HCT116 (cell line): ENCODE measurements around the gene PCLO. TPM values are rescaled to one million over a fixed set of nuclear protein-coding genes. Genes with fewer than 3 reads are reported as not detected.

ENCODE experiments used
- ATAC-seq: fragments of 200-7000 bp; cut with Tn5 transposase; 2 replicates; pipeline ENCODE4 v1.9.1; 2020; ENCODE audit warnings: mild to moderate bottlenecking, moderate library complexity
- BruUV-seq: library from RNA; stranded (reverse); fragments of 400-500 nt; replicated peaks from 2 replicates; lab custom pipeline; 2021; lab: Mats Ljungman, UMichigan
- CTCF ChIA-PET: fragments of 300-600 bp; sonication (Branson Sonifier 250); formaldehyde crosslinking; loops from one replicate; lab custom pipeline; 2021; ENCODE audit warnings: antibody characterized with exemption; lab: Charles Lee
- POLR2A ChIA-PET: fragments of 300-600, 350-600 bp; sonication (Branson Sonifier 250); formaldehyde crosslinking; loops from one replicate; lab custom pipeline; 2021; ENCODE audit warnings: antibody characterized with exemption; lab: Charles Lee
- RAD21 ChIA-PET, 2 experiments: fragments of 300-600 bp; sonication (Branson Sonifier 250); formaldehyde crosslinking; loops; one replicate each; lab custom pipeline; 2023; ENCODE audit warnings: low total read pairs in 2 of 2; ENCODE audit not compliant: uncharacterized antibody in 2 of 2, unreplicated experiment in 2 of 2, low non-redundant PET in 1 of 2; lab: Charles Lee
- DNase-seq: peaks from one replicate; pipeline ENCODE4 v3.0.0-alpha.2; 2010; ENCODE audit warnings: low read depth, low spot score
- H2AFZ ChIP-seq: fragments of 200-600 bp; shearing (Covaris generic), sonication (generic); 2 replicates; pipeline ENCODE4 v1.6.1; 2017; ENCODE audit warnings: low read depth, mixed run types, mixed read lengths, antibody characterized with exemption, low read length; ENCODE audit not compliant: poor library complexity, severe bottlenecking
- H3K27ac ChIP-seq: 2 replicates; pipeline ENCODE4 v1.5.1; 2012; ENCODE audit warnings: low read depth, low read length
- H3K27me3 ChIP-seq: fragments of 200-600 bp; sonication (generic); 2 replicates; pipeline ENCODE4 v1.6.1; 2016; ENCODE audit warnings: mixed run types, low read length, mixed read lengths; ENCODE audit not compliant: insufficient read depth
- H3K36me3 ChIP-seq, 2 experiments: fragments of 200-500 bp in 1 of 2; fragments of 200-600 bp in 1 of 2; sonication (Bioruptor generic) in 1 of 2; sonication (generic) in 1 of 2; 2 replicates each; pipeline versions ENCODE4 v1.5.1 to v1.6.1; 2014 to 2016; ENCODE audit warnings: low read length in 2 of 2, inconsistent platforms in 1 of 2, mixed read lengths in 1 of 2, mixed run types in 1 of 2; ENCODE audit not compliant: insufficient read depth in 2 of 2, control insufficient read depth in 1 of 2
- H3K4me1 ChIP-seq, 2 experiments: fragments of 200-600 bp in 1 of 2; sonication (generic) in 1 of 2; 2 replicates each; pipeline versions ENCODE4 v1.5.1 to v1.6.1; 2012 to 2017; ENCODE audit warnings: low read length in 2 of 2, inconsistent platforms in 1 of 2, mild to moderate bottlenecking in 1 of 2, mixed read lengths in 1 of 2, mixed run types in 1 of 2, moderate library complexity in 1 of 2; ENCODE audit not compliant: insufficient read depth in 2 of 2, control insufficient read depth in 1 of 2
- H3K4me2 ChIP-seq: fragments of 200-600 bp; sonication (generic); 2 replicates; pipeline ENCODE4 v1.6.1; 2017; ENCODE audit warnings: mixed run types, low read length, mixed read lengths
- H3K4me3 ChIP-seq, 2 experiments: fragments of 200-600 bp in 1 of 2; sonication (generic) in 1 of 2; replicated peaks in 1 of 2; 2 replicates each; pipeline ENCODE4 v1.5.1; 2011 to 2016; ENCODE audit warnings: low read length in 2 of 2, control low read depth in 1 of 2, low read depth in 1 of 2, mild to moderate bottlenecking in 1 of 2, mixed read lengths in 1 of 2, mixed run types in 1 of 2
- H3K79me2 ChIP-seq: fragments of 200-600 bp; sonication (generic); 2 replicates; pipeline ENCODE4 v1.6.1; 2017; ENCODE audit warnings: mild to moderate bottlenecking, mixed run types, low read length, moderate library complexity, mixed read lengths; ENCODE audit not compliant: insufficient read depth
- H3K9ac ChIP-seq: fragments of 200-600 bp; sonication (generic); 2 replicates; pipeline ENCODE4 v1.6.1; 2016; ENCODE audit warnings: low read length, mixed read lengths
- H3K9me2 ChIP-seq: fragments of 200-600 bp; sonication (generic), shearing (Covaris generic); 2 replicates; pipeline ENCODE4 v1.6.1; 2017; ENCODE audit warnings: mixed run types, mild to moderate bottlenecking, moderate library complexity; ENCODE audit not compliant: insufficient read depth
- H3K9me3 ChIP-seq, 2 experiments: fragments of 200-500 bp in 1 of 2; fragments of 200-600 bp in 1 of 2; sonication (Bioruptor generic) in 1 of 2; sonication (generic) in 1 of 2; 2 replicates each; pipeline ENCODE4 v1.6.1; 2014 to 2017; ENCODE audit warnings: low read length in 2 of 2, mixed read lengths in 2 of 2, inconsistent platforms in 1 of 2, low read depth in 1 of 2, mild to moderate bottlenecking in 1 of 2, mixed run types in 1 of 2, moderate library complexity in 1 of 2; ENCODE audit not compliant: control insufficient read depth in 1 of 2, insufficient read depth in 1 of 2
- H4K20me1 ChIP-seq: fragments of 200-600 bp; sonication (generic), shearing (Covaris generic); 2 replicates; pipeline ENCODE4 v1.6.1; 2017; ENCODE audit warnings: mixed run types, mild to moderate bottlenecking, moderate library complexity; ENCODE audit not compliant: insufficient read depth
- CBX3 ChIP-seq: IDR thresholded peaks from 2 replicates; pipeline ENCODE4 v1.6.1; 2012; ENCODE audit warnings: low read depth
- CTCF ChIP-seq, 3 experiments: fragments of 200-600 bp in 1 of 3; sonication (generic) in 1 of 3; IDR thresholded peaks in 2 of 3; conservative IDR thresholded peaks in 1 of 3; 2 replicates each; pipeline ENCODE4 v1.5.1; 2012 to 2017; ENCODE audit warnings: low read depth in 2 of 3, low read length in 2 of 3, antibody characterized with exemption in 1 of 3, borderline replicate concordance in 1 of 3, control low read depth in 1 of 3, mild to moderate bottlenecking in 1 of 3, mixed read lengths in 1 of 3, mixed run types in 1 of 3, moderate library complexity in 1 of 3; ENCODE audit not compliant: insufficient read depth in 1 of 3
- EGR1 ChIP-seq: IDR thresholded peaks from 2 replicates; pipeline ENCODE4 v1.6.1; 2012; ENCODE audit warnings: low read depth
- EZH2 ChIP-seq: fragments of 200-600 bp; sonication (generic); IDR thresholded peaks from 2 replicates; pipeline ENCODE4 v1.6.1; 2017; ENCODE audit warnings: antibody characterized with exemption, mixed run types
- EZH2phosphoT487 ChIP-seq: fragments of 200-600 bp; IDR thresholded peaks from 2 replicates; pipeline ENCODE4 v1.6.1; 2018; ENCODE audit warnings: antibody characterized with exemption, borderline replicate concordance
- JUND ChIP-seq: IDR thresholded peaks from 2 replicates; pipeline ENCODE4 v1.6.1; 2012
- RAD21 ChIP-seq: IDR thresholded peaks from 2 replicates; pipeline ENCODE4 v1.6.1; 2012; ENCODE audit warnings: low read depth, mild to moderate bottlenecking
- REST ChIP-seq: IDR thresholded peaks from 2 replicates; pipeline ENCODE4 v1.6.1; 2012; ENCODE audit warnings: low read depth
- SP1 ChIP-seq: IDR thresholded peaks from 2 replicates; pipeline ENCODE4 v1.6.1; 2012; ENCODE audit warnings: low read depth
- SRF ChIP-seq: IDR thresholded peaks from 2 replicates; pipeline ENCODE4 v1.6.1; 2012; ENCODE audit warnings: low read depth
- ZBTB33 ChIP-seq: IDR thresholded peaks from 2 replicates; pipeline ENCODE4 v1.6.1; 2011; ENCODE audit warnings: mild to moderate bottlenecking, low read length, moderate library complexity; ENCODE audit not compliant: insufficient replicate concordance; ENCODE audit errors: extremely low read depth
- ZFX ChIP-seq: fragments of 450-650 bp; IDR thresholded peaks from 2 replicates; pipeline ENCODE4 v1.6.1; 2017
- ZNF274 ChIP-seq: fragments of 200-500 bp; sonication (Bioruptor generic); IDR thresholded peaks from 2 replicates; pipeline ENCODE4 v1.6.1; 2014; ENCODE audit warnings: mild to moderate bottlenecking, low read depth, low read length, inconsistent platforms
- intact Hi-C: fragments of 100-400 bp; cut with micrococcal nuclease; formaldehyde crosslinking; loops from 2 replicates; pipeline ENCODE4 v1.10.0; 2022
- total RNA-seq: library from RNA; stranded (reverse); gene quantifications from one replicate; pipeline ENCODE4 v1.2.1, GENCODE V29; 2021; ENCODE audit not compliant: unreplicated experiment
- TF ChIP-seq, protein P1 (sequence below): IDR thresholded peaks from 2 replicates; pipeline ENCODE4 v1.6.1; 2012

Gene PCLO
- total RNA-seq, 1 experiment from 2014 or later: 2.4 TPM

DNA sequence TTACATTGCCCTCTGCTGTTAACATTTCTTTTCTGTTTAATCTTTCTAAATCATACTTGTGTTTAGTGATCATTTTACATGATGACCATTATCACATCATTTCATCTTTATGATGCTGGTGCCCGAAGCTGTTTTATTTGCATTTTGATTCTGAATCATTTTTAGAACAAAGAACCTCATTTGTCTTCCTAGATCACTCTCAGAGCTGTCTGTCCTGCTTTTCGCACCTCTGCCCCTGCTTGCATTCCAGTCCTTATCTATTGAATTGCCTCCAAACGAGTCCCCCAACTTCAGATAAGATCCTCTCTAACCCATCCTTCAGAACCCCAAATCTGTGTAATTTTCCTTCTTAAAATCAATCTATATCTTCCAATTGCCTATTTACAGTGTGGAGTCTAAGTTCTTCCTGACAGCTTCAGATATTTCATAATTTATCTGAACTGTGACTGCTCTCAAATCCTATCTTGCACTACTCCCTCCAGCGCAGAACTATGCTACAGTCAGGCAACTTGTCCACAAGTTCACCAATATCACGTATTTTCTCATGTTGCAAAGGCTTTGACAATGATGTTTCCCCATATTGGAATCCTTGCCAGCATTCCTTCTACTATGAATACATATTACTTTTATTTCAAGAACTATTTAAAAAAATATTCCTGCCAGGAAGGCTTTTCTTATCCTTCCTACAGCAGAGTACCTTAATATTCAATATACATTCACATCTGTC, 372.6 kb downstream of the PCLO start:
- no peaks in the 10 kb centered on the region for H4K20me1 ChIP-seq
- H3K27me3 ChIP-seq: no peaks in the 10 kb centered on the region
- no peak for ATAC-seq
- no peak overlapping the region for H3K9ac ChIP-seq
- no peaks in the 10 kb centered on the region for H3K9me3 ChIP-seq
- ChIA-PET POLR2A (no interaction called here), RAD21 (no interaction called here), CTCF (no interaction called here)
- no peaks in the 10 kb centered on the region for H3K9me2 ChIP-seq
- H3K79me2 ChIP-seq: no peaks in the 10 kb centered on the region
- no peaks in the 10 kb centered on the region for H3K36me3 ChIP-seq
- no peak overlapping the region for H3K27ac ChIP-seq
- TF ChIP-seq ZNF274 (no peak), ZFX (no peak), CTCF (IDR thresholded peaks at IDR 0.05 in 2 of 3, conservative IDR thresholded peaks at IDR 0.05 in 1 of 3; ENCODE audit: borderline replicate concordance in 1 of 3, insufficient read depth in 1 of 3, low read depth in 2 of 3, low read length in 2 of 3) (no peak), REST (no peak), CBX3 (no peak), RAD21 (no peak), ZBTB33 (no peak), EZH2 (no peak), JUND (no peak), SRF (no peak), SP1 (no peak), EZH2phosphoT487 (no peak), EGR1 (no peak)
- TF ChIP-seq, protein P1, sequence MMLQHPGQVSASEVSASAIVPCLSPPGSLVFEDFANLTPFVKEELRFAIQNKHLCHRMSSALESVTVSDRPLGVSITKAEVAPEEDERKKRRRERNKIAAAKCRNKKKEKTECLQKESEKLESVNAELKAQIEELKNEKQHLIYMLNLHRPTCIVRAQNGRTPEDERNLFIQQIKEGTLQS: no peak
- H3K4me1 ChIP-seq: no peaks in the 10 kb centered on the region
- intact Hi-C loops: no loop called here
- no peak overlapping the region for H3K4me3 ChIP-seq
- BruUV-seq: no TSS peak
- no peak for DNase-seq
- H2AFZ ChIP-seq: no peak overlapping the region
- no peak overlapping the region for H3K4me2 ChIP-seq
